ENCODE measurements around the gene HEATR5A.

- TF ChIP-seq, protein P1, sequence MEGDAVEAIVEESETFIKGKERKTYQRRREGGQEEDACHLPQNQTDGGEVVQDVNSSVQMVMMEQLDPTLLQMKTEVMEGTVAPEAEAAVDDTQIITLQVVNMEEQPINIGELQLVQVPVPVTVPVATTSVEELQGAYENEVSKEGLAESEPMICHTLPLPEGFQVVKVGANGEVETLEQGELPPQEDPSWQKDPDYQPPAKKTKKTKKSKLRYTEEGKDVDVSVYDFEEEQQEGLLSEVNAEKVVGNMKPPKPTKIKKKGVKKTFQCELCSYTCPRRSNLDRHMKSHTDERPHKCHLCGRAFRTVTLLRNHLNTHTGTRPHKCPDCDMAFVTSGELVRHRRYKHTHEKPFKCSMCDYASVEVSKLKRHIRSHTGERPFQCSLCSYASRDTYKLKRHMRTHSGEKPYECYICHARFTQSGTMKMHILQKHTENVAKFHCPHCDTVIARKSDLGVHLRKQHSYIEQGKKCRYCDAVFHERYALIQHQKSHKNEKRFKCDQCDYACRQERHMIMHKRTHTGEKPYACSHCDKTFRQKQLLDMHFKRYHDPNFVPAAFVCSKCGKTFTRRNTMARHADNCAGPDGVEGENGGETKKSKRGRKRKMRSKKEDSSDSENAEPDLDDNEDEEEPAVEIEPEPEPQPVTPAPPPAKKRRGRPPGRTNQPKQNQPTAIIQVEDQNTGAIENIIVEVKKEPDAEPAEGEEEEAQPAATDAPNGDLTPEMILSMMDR (conservative IDR thresholded peaks at IDR 0.05 in 1 of 2, IDR thresholded peaks at IDR 0.05 in 1 of 2; ENCODE audit: low read depth in 1 of 2, low read length in 2 of 2): no peak
- no peak for TF ChIP-seq EZH2 (IDR thresholded peaks at IDR 0.05; ENCODE audit: low read length, missing control alignments)
These were observed 161.8 kb downstream of the HEATR5A start for GRCh38 chr14:31258427-31259039.

All from fibroblast of lung (primary cell).